ENCODE measurements around the gene SUSD3.
"Not testable (repeated sequence)": the region's sequence is repeated elsewhere in the genome, so short reads cannot be mapped to it uniquely, and the experiment has no call there.

The SUSD3 gene

DNA sequence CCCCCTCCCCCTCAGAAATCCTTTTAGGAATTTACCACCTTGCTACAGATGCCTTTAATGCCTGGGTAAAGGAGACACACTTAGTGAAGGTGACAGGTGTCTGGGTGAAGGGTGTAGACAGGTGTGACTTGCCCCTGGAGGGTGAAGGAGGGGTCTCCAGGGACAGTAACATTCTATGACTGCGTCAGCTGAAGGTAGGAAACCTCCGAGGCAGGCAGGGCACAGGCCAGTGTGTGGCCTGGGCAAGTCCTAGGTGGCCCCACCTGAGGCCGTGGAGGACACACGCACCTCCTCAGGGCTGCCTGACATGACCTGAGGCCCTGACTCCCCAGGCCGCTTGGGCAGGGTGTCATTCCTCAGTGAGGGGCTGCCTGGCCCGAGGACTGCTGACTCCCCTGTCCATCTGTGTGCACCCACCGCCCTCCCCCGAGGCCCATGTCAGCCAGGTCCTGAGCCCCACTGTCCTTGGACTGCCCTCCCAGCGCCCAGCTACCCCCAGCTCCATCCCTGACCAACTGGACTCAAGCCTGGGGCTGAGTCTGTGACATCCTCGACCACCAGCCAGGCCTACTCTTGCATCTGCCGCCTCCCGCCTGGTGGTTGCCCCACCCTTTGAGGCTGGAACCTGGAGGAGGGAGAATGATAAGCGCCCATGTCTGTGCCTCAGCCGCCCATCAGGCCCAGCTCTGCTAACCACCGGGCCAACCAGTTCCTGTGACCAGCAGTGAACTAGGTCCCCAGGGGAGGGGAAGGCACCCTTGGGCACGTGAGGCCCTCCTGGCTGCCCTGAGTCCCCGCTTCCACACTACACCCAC, 55.9 kb downstream of the SUSD3 start:
- no peak for DNase-seq

DNA sequence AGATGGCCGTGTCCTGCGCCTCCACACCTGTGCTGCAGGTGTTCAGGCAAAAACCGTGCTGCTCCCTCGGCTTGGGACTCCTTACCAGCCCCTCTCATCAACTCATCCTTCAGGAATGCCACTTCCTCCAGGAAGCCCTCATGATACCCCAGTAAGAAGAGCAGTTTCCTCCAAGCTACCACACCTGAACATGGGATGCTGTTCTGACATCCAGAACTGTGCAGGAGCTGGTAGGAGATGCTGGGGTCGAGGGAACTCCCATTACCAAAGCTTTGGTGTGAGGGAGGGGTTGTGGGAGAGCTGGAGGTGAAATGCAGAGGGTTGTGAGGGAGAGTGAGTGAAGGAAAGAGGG, 56.5 kb downstream of the SUSD3 start:
- no peak for DNase-seq

DNA sequence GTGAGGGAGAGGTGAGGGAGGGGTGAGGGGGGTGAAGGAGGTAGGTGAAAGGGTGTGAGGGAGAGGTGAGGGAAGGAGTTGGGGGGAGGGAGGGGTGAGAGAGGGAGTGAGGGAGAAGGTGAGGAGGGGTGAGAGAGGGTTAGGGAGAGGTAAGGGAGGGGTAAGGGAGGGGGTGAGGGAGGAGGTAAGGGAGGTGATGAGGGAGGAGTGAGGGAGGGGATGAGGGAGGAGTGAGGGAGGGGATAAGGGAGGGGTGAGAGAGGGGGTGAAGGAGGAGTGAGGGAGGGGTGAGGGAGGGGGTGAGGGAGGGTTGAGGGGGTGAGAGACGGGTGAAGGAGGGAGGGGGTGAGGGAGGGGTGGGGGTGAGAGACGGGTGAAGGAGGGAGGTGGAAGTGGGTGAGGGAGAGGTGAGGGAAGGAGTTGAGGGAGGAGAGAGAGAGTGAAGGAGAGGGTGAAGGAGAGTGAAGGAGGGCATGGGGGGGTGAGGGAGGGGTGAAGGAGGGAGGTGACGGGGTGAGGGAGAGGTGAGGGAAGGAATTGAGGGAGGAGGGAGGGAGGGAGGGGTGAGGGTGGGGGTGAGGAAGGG, 57.1 kb downstream of the SUSD3 start:
- DNase-seq = no peak

DNA sequence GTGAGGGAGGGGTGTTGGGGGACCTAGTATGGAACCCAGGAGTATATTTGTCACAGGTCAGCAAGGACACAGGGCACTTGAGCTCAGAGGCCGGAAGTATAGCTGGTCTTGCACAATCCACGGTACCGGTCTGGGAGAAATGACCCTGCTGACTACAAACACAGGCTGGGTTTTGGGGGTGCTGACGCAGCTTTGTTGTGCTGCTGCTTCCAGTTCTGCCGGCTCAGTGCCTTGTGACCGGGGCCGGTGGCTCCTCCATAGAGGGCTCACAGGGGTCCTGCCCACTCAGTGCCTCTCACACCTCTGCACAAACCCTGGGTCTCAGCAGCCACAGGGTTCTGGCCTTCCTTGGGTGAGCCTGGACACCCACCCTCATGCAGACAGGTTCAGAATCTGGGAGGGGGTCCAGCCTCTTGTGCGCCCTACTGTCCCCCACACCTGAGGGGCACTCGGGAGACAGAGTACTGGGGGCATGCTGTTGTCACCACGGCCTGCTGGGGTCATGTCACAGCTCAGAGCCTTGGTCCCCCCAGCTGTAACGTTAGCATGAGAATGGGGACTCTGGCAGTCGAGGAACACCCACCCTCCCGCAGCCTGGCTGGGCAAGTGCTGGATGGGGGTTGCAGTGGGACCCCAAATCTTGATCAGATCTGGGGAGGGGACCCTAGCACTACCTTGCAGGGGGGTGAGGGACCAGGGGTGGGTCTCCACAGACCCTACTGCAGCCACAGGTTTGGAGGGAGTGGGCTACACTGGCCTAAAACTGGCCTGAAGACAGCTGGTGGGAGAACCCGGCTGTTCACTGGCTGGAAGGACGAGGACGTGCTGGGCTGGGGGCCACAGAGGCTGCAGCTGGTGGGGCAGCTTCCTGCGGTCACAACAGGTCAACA, 57.8 kb downstream of the SUSD3 start:
- DNase-seq = no peak

DNA sequence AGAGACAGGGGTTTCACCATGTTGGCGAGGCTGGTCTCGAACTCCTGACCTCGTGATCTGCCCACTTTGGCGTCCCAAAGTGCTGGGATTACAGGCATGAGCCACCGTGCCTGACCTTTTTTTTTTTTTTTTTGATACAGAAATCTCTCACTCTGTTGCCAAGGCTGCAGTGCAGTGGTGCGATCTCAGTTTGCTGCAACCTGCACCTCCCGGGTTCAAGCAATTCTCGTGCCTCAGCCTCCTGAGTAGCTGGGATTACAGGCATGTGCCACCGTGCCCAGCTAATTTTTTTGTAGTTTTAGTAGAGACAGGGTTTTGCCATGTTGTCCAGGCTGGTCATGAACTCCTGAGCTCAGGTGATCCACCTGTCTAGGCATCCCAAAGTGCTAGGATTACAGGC, 59.0 kb downstream of the SUSD3 start:
- not testable (repeated sequence) for DNase-seq

DNA sequence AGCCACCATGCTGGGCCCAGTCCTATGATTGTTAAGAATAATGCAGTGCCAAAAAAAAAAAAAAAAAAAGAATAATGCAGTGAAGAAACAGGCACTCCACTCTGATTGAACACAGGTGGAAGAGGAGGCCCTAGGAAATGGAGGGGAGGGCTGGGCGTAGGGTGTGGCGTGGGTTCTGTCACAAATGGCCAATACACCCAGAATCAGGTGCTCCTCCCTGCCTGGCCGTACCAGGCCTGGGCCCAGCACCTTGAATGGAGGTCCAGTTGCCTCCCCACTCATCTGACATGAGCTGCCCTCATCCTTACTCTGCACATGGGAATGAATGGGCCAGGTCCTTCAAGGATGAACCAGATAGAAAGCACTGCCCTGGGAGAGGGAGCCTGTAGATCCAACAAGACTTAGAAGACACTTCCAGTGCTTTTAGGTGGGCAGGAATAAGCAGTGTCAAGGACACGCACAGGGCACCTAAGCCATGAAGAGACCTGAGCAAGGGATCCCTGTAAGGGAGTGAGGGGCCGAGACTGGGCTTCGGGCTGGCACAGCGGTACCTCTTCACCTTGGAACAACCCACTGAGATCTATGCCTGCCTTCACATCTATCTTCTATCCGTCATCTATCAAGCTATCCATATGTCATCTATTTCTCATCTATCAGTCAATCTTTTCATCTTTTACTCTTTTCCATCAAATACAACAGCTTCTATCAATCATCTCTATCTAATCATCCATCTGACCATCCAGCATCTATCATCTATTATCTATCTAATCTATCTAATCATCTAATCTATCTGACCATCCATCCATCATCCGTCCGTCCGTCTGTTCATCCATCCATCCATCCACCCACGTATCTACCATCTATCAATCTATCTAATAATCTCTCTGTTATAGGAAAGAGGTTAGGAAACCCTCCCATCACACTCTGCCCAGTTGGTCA, 59.7 kb downstream of the SUSD3 start:
- DNase-seq = no peak

DNA sequence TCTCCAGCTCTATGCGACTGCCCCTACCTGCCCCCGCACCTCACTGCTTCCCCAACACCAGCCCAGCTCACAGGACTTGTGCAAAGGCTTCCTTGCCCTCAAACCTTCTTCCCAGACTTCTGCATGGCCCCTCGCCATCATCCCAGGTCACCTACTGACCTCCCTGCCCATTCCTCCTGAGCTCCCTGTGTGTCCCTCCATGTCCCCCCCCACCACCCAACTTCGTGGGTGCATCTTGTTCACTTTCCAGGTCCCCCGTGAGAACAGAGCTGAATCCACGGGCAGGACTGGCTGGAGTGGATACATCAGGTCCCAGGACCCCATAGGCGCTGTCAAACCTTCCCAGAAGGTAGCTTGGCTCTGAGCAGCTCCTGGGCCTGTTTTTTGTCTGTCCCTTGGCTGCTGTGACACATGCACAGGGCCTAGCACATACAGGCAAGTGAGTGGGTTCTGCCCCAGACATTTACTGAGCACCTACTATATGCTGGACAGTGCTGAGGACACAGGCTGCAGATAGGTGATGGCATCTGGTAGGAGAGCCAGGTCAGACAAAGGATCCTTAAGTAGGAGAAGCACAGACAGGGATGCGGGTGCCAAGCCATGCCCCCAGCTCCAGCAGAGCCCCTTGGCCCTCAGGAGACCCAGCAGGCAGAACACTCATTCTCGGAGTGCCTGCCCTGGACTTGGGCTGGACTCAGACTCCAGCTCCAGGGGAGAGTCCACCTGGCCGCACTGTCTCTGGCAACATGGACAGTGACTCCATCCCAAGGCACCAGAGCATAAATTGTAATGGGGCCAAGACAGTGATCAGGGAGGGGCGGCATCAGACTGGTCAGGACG, 60.6 kb downstream of the SUSD3 start:
- DNase-seq = no peak

DNA sequence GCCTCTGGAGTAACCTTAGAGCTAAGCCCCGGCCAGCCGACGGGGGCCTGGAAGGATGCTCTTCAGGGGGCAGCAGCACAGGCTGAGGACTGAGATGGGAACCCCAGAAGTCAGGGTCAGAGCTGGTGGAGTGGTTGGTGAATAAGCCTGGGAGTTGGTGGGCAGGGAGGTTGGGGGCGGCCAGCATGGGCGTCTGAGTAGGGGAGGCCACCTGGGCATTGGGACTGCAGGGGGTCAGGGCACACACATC, 61.1 kb downstream of the SUSD3 start:
- DNase-seq = no peak

DNA sequence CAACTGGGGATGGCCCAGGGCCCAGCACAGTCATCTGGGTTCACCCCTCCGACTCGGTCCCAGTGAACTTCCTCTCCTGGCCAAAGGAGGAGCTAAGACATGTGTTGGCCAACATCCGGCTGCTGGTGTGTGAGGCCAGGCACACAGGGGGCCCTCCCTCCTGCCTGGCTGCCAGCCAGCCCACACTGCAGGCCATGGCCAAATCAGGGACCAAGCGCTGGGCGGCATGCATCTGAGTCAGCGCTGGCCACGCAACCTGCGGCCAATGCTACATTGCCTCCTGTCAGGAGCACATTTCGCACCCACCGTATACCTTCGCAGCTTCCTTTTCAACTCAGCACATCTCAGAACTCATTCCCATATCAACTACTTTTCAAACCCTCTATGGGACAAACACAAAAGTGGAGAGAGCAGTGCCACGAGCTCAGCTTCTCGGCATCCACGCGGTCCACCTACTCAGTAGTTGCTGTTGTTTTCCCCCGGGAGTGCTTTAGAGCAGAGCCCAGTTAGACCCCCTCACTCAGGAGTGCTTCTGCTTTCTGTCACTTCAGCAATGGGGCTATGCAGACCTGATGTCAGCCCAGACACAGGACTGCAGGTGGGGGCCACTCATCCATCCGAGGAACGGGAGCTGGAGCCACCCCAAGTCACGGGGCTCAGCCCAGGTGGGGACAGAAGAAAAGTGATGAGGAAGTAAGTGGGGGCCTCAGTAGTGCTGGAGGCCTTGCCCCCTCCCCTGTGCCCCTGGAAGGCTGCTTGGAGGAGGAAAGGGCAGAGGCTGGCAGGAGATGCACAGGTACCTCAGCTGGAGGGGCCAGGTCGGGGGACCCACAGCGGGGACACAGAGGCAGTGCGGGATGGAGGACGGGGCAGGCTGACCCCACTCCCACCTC, 61.7 kb downstream of the SUSD3 start:
- DNase-seq = no peak

DNA sequence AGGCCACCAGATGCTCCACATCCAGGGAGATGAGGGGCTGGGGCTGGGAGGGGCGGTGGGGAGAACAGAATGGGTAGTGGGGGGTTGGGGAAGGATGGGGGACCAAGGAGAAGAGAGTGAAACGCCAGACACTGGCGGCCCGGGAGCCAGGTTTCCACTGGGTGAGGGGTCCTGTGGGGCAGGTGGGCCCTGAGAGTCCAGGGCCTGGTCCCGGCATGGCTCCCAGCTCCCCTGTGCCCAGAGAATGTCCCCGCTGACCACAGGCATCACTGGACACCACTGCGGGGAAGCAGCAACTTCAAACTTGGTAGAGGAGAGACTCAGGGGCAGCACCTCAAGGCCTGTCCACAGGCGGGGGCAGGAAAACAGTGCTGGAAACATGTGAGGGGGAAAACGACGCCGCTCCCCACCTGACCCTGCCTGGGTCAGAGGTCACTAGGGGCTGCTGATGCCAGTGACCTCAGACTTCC, 62.4 kb downstream of the SUSD3 start:
- no peak for DNase-seq

DNA sequence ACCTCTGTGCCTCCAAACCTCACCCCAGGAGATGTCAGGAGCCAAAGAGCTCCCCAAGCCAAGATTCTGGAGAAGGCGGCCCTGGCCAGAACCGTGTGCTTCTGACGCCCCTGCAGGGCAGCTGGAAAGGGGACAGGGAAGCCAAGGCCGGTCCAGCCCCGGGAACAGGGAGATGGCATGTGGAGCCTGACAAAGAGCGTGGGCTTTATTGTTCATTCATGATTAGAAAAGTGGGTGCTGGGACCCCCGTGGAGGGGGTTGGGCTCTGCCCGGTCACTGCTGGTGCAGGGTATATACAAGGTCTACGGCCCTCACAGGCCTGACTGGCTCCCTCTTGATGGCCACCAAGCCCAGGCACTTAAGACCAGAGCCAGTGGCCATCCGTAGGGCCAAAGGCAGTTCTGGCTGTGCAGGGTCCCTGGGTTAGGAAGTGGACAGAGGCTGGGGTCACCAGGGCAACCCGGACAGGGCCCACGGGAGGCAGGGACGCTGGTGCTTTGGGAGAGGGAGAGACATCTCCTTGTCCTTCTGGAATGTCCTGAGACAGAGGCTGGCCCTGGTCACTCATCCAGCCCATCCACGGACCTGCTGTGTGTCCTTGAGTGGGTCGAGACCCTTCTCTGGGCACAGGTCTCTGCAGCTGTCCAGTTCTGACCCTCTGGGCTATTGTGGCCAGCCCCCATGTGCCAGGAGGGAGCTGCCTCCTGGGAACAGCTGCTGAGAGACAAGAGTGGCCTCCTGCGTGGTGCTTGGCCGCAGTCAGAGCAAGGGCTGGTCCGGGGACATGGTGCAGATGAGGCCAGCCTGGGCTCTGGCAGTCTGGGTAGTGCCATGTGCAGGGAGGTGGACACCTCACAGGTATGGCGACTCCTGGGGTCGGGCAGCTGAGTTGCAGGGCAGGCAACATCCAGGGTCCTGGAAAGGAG, 63.1 kb downstream of the SUSD3 start:
- no peak for DNase-seq

DNA sequence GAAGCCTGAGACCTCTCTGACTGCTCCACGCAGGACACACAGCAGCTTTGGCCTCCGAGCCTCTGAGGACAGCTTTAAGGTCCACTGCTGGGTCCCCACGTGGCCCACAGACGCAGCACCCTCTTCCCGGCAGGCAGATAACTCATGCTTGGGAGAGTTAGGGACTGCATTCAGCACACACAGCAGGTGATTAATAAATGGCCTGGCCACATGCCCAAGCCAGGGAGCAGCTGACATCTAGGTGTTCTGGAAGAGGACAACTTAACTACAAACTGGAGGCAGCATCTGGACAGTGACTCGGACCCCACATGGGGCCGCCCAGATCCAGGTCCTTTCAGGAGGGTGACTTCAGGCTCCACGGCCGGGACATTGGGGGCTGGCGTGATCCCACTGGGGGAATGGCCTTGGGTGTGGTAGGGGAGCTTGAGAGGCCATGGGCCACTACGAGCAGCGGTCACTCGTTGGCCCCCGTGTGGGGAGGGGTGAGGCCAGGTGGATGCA, 64.3 kb downstream of the SUSD3 start:
- no peak for DNase-seq

DNA sequence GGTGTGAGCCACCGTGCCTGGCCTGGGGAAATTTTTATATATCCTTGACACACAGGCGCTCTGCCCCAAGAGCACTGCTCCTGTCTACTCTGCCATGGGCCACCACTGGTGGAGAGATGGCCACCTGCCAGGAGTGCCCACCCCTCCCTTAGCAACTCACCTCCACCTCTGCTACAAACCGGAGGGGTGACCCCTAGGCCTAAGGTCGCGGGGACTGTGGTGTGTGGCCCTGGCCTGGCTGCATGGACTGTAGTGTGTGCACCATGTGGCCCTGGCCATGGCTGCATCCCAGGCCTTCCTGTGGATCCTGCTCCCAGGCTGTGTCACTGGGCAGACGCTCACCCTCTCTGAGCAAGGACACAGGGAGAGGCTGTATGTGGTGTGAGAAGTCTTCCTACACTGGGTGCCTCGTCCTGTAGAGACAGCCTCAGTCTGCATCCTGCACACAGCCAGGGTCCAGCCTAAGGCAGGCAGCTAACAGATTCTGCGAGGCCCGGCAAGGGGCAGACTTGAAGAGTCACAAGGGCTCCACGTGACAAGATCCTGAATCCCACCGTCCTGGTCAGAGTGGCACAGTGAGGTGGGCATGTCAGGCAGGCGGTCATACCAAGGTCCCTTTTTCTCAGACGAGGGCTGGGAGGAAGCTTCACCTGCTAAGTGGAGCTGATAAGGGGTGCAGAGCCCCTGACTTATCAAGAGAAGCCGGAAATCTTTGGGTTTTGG, 65.2 kb downstream of the SUSD3 start:
- DNase-seq = no peak

DNA sequence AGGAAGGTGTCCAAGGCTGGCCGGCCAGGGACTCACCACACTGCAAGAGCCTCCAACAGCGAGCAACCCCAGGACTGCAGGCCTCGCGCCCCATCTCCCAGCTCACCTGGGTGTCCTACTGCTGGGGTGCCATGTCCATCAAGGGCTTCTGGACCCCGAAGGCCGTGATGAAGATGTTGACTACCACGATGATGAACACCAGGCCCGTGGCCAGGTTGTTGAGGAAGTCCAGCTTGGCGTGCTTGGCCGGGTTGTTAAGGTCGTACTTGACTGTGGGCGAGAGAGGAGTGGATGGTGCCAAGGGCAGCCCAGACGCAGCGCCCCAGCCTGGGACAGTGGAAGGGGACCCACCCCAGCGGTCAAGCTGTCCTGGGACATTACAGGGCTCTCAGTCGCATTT, 66.3 kb downstream of the SUSD3 start:
- DNase-seq = no peak

DNA sequence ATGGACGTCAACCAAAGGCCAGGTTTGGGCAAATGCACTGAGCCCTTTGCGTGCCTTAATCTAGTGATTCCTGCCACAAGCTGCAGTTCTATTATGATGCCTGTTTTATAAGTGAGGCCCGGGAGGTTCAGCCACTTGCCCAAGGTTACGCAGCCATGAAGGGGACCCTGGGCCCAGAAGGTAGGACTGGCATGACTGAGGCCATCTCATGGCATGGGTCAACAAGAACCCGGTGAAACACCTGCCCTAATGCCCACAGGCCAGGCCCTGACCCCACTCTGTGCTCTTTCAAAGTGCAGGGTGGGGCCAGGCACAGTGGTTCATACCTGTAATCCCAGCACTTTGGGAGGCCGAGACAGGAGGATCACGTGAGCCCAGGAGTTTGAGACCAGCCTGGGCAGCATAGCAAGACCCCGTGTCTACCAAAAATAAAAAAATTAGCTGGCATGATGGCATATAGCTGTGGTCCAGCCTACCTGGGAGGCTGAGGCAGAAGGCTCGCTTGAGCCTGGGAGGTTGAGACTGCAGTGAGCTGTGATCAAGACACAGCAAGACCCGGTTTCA, 66.9 kb downstream of the SUSD3 start:
- DNase-seq = no peak

DNA sequence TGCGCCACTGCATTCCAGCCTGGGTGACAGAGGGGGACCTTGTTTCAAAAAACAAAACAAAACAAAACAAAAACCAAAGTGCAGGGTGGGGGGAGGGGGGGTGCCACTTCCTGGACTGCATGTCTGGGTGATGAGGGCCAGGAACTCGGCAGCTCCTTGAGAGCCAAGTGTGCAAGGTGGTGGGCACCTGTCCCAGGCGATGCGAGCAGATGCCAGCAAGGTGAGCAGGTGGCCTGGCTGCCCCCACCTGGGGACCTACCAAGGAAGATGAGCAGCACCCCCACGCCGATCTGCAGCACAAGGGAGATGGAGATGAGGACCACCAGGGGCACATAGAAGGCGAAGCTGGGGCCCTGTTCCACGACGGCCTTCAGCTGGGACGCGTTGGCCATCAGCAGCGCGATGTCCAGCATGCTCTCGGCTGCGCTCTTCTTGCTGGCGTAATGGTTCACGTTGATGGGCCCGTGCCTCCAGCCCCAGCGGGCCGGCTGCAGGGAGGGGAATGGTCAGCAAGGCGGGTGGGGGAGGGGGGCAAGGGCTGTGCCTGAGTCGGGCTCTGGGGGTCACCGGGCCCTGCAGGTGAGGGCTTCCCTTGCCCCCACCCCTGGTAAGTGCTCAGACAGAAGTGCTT, 67.8 kb downstream of the SUSD3 start:
- no peak for DNase-seq

DNA sequence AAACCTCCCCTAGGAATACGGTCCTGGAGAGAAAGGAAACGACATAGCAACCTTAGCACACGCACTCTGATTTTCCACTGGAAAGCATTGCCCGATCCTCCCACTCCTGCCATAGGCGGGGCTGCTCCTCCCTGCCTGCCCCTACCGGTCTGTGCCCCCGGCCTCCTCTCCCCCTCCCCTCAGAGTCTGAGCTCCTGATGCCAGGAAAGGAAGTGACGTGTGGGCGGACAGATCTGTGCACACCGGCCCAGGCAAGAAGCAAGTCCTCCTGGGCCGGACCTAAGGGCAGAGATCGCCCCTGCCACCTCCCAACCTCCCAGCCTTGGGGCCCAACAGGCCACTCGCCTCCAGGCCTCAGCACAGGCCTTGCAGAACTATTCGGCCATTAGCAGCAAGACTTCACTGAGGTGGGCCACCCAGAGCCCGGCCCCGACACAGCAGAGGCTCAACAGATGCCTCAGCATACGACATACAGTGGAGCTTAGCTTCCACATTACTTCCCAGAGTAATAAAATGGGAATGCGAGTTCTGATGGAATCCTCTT, 68.4 kb downstream of the SUSD3 start:
- DNase-seq = no peak

Data from amniotic stem cell (primary cell).